Measurements from ENCODE around the gene C2orf49. TPM values are rescaled to one million over a fixed set of nuclear protein-coding genes. Genes with fewer than 3 reads are reported as not detected.
A peak's percentile ranks its signal among the peaks of the same experiment; 100 is the strongest.

The C2orf49 gene
- total and polyA plus RNA-seq, 9 of the 15 experiments (the other 6 are each of a cell fraction or from before 2014, with no cell fraction given): 17.9 to 38.2 (median 25.6) TPM

GRCh38 chr2:105369777-105370690, 32.7 kb downstream of the C2orf49 start (continued):
- TF ChIP-seq, protein P1, sequence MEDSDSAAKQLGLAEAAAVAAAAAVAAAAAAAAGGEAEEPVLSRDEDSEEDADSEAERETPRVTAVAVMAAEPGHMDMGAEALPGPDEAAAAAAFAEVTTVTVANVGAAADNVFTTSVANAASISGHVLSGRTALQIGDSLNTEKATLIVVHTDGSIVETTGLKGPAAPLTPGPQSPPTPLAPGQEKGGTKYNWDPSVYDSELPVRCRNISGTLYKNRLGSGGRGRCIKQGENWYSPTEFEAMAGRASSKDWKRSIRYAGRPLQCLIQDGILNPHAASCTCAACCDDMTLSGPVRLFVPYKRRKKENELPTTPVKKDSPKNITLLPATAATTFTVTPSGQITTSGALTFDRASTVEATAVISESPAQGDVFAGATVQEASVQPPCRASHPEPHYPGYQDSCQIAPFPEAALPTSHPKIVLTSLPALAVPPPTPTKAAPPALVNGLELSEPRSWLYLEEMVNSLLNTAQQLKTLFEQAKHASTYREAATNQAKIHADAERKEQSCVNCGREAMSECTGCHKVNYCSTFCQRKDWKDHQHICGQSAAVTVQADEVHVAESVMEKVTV (CRISPR knock-in tag; IDR thresholded peaks at IDR 0.05): peak; percentile 90
- peak; percentile 66; the same call in 1 of the 2 replicates for TF ChIP-seq CBFB (CRISPR knock-in tag; IDR thresholded peaks at IDR 0.05)
- 0 out of 4 replicates have a peak, but pooled peaks of 1 of the 2 experiments have one; percentile 62 for TF ChIP-seq TEAD1 (CRISPR knock-in tag; IDR thresholded peaks at IDR 0.05)
- TF ChIP-seq HNRNPK (IDR thresholded peaks at IDR 0.05; ENCODE audit: low read depth, low read length, poor library complexity, severe bottlenecking): no peak
- no peak for TF ChIP-seq TCF7L2 (IDR thresholded peaks at IDR 0.05; ENCODE audit: low read depth, low read length)
- TF ChIP-seq HIVEP1 (CRISPR knock-in tag; IDR thresholded peaks at IDR 0.05): no peak
- no peak for TF ChIP-seq POLR2H (tag; IDR thresholded peaks at IDR 0.05; ENCODE audit: low read depth)
- TF ChIP-seq GATA2 (CRISPR knock-in tag; IDR thresholded peaks at IDR 0.05): peak; percentile 56
- TF ChIP-seq GTF2B (IDR thresholded peaks at IDR 0.05; ENCODE audit: extremely low read depth, insufficient read length): no peak
- TF ChIP-seq CHD7 (IDR thresholded peaks at IDR 0.05; ENCODE audit: low read depth, low read length): no peak
- no peak for TF ChIP-seq C11orf30 (IDR thresholded peaks at IDR 0.05; ENCODE audit: low read depth)
- no peak for TF ChIP-seq ZNF717 (CRISPR knock-in tag; IDR thresholded peaks at IDR 0.05)
- TF ChIP-seq FOXA1 (IDR thresholded peaks at IDR 0.05; ENCODE audit: borderline replicate concordance): no peak
- 0 out of 2 replicates have a peak, but pooled peaks have one; percentile 34 for TF ChIP-seq CC2D1A (IDR thresholded peaks at IDR 0.05)

Data from K562 (cell line).